ENCODE data around the gene SPATA20.

- TF ChIP-seq CTCF (conservative IDR thresholded peaks at IDR 0.05) (no peak), ZFX (IDR thresholded peaks at IDR 0.05) (no peak)
These were observed 7.2 kb downstream of the SPATA20 start for GRCh38 chr17:50554201-50554600.
